ENCODE data around the gene DAZAP1.

DNA sequence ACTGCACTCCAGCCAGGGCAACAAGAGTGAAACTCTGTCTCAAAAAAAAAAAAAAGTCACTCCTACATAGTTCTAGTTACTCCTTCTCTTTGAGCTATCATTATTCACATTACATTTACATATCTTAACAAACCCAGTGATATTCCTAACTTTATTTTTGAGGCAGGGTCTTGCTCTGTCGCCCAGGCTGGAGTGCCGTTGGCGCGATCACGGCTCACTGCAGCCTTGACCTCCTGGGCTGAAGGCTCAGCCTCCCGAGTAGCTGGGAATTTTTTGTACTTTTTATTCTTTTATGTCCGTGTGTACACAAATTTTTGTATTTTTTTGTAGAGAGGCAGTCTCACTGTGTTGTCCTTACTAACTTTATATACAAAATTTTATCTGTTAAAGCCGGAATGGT lies 30.2 kb downstream of the DAZAP1 start:
- TF ChIP-seq, protein P1, sequence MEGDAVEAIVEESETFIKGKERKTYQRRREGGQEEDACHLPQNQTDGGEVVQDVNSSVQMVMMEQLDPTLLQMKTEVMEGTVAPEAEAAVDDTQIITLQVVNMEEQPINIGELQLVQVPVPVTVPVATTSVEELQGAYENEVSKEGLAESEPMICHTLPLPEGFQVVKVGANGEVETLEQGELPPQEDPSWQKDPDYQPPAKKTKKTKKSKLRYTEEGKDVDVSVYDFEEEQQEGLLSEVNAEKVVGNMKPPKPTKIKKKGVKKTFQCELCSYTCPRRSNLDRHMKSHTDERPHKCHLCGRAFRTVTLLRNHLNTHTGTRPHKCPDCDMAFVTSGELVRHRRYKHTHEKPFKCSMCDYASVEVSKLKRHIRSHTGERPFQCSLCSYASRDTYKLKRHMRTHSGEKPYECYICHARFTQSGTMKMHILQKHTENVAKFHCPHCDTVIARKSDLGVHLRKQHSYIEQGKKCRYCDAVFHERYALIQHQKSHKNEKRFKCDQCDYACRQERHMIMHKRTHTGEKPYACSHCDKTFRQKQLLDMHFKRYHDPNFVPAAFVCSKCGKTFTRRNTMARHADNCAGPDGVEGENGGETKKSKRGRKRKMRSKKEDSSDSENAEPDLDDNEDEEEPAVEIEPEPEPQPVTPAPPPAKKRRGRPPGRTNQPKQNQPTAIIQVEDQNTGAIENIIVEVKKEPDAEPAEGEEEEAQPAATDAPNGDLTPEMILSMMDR (IDR thresholded peaks at IDR 0.05): no peak
- TF ChIP-seq POLR2A (IDR thresholded peaks at IDR 0.05): no peak
